WTC11 (cell line): ENCODE data around the gene PTPRN2. TPM values are rescaled to one million over a fixed set of nuclear protein-coding genes. Genes with fewer than 3 reads are reported as not detected.

Experiments
- ATAC-seq: fragments of 200-7000 bp; cut with Tn5 transposase; 2 replicates; pipeline ENCODE4 v1.10.0; 2021; ENCODE audit warnings: mild to moderate bottlenecking, moderate library complexity
- CTCF ChIA-PET: fragments of 300-600 bp; sonication (Branson Sonifier 250); formaldehyde crosslinking; loops from one replicate; lab custom pipeline; 2021; ENCODE audit warnings: antibody characterized with exemption; lab: Charles Lee
- POLR2A ChIA-PET: fragments of 350-600 bp; sonication (Branson Sonifier 250); formaldehyde crosslinking; loops from one replicate; lab custom pipeline; 2021; ENCODE audit warnings: antibody characterized with exemption; lab: Charles Lee
- DNase-seq: peaks from one replicate; pipeline ENCODE4 v3.0.0; 2021; ENCODE audit warnings: low spot score
- H3K27ac Mint-ChIP-seq: 2 replicates; pipeline ENCODE4 v1.8.0; 2021; ENCODE audit warnings: mixed read lengths
- H3K27me3 Mint-ChIP-seq: 2 replicates; pipeline ENCODE4 v1.8.0; 2021; ENCODE audit warnings: low read depth, mild to moderate bottlenecking, moderate library complexity, mixed read lengths
- H3K36me3 Mint-ChIP-seq: 2 replicates; pipeline ENCODE4 v1.8.0; 2021; ENCODE audit warnings: mixed read lengths
- H3K4me1 Mint-ChIP-seq: 2 replicates; pipeline ENCODE4 v1.8.0; 2022; ENCODE audit warnings: mixed read lengths
- H3K4me3 Mint-ChIP-seq: 2 replicates; pipeline ENCODE4 v1.8.0; 2021; ENCODE audit warnings: mild to moderate bottlenecking, moderate library complexity, mixed read lengths
- H3K9me3 Mint-ChIP-seq: 2 replicates; pipeline ENCODE4 v1.8.0; 2021; ENCODE audit warnings: mixed read lengths
- AFF4 ChIP-seq: sonication (generic); formaldehyde crosslinking; IDR thresholded peaks from 2 replicates; pipeline ENCODE4 v1.8.1; 2023; ENCODE audit warnings: mild to moderate bottlenecking, missing genetic modification reagents, borderline replicate concordance
- ETV6 ChIP-seq: sonication (generic); formaldehyde crosslinking; IDR thresholded peaks from 2 replicates; pipeline ENCODE4 v1.8.1; 2022; ENCODE audit warnings: mild to moderate bottlenecking, missing genetic modification reagents
- MXD4 ChIP-seq: fragments of 250-450 bp; sonication (Bioruptor Pico); IDR thresholded peaks from 2 replicates; pipeline ENCODE4 v1.8.0; 2021; ENCODE audit warnings: mild to moderate bottlenecking, moderate library complexity, borderline replicate concordance
- NR2C2 ChIP-seq: sonication (generic); formaldehyde crosslinking; IDR thresholded peaks from 2 replicates; pipeline ENCODE4 v1.8.0; 2022; ENCODE audit warnings: mild to moderate bottlenecking, missing genetic modification reagents
- RORB ChIP-seq: fragments of 250-450 bp; sonication (Bioruptor Pico); IDR thresholded peaks from 2 replicates; pipeline ENCODE4 v1.9.0; 2021; ENCODE audit warnings: mild to moderate bottlenecking
- SP1 ChIP-seq: sonication (generic); formaldehyde crosslinking; conservative IDR thresholded peaks from 2 replicates; pipeline ENCODE4 v1.8.1; 2022; ENCODE audit warnings: missing genetic modification reagents
- TCF7 ChIP-seq: sonication (generic); formaldehyde crosslinking; IDR thresholded peaks from 2 replicates; pipeline ENCODE4 v1.8.0; 2022; ENCODE audit warnings: mild to moderate bottlenecking, low read depth, missing genetic modification reagents, moderate library complexity
- TEAD1 ChIP-seq: sonication (generic); formaldehyde crosslinking; IDR thresholded peaks from 2 replicates; pipeline ENCODE4 v1.8.0; 2022; ENCODE audit warnings: mild to moderate bottlenecking, missing genetic modification reagents
- TP53 ChIP-seq: sonication (generic); formaldehyde crosslinking; IDR thresholded peaks from 2 replicates; pipeline ENCODE4 v1.8.1; 2023; ENCODE audit warnings: mild to moderate bottlenecking, missing genetic modification reagents
- USF1 ChIP-seq: sonication (generic); formaldehyde crosslinking; IDR thresholded peaks from 2 replicates; pipeline ENCODE4 v1.8.0; 2022; ENCODE audit warnings: mild to moderate bottlenecking, missing genetic modification reagents
- ZNF396 ChIP-seq: fragments of 250-450 bp; sonication (Bioruptor Pico); IDR thresholded peaks from 2 replicates; pipeline ENCODE4 v1.8.0; 2021; ENCODE audit warnings: mild to moderate bottlenecking, moderate library complexity, borderline replicate concordance
- ZNF416 ChIP-seq: fragments of 250-450 bp; sonication (Bioruptor Pico); IDR thresholded peaks from 2 replicates; pipeline ENCODE4 v1.9.0; 2021; ENCODE audit warnings: mild to moderate bottlenecking, inconsistent platforms
- ZNF423 ChIP-seq: fragments of 250-450 bp; sonication (Bioruptor Pico); IDR thresholded peaks from 2 replicates; pipeline ENCODE4 v2.1.2; 2022; ENCODE audit warnings: mild to moderate bottlenecking, moderate library complexity
- ZNF512 ChIP-seq: sonication (generic); formaldehyde crosslinking; IDR thresholded peaks from 2 replicates; pipeline ENCODE4 v1.8.1; 2022; ENCODE audit warnings: missing genetic modification reagents, borderline replicate concordance
- ZNF532 ChIP-seq: fragments of 250-450 bp; sonication (Bioruptor Pico); IDR thresholded peaks from 2 replicates; pipeline ENCODE4 v1.9.0; 2021; ENCODE audit warnings: mild to moderate bottlenecking, borderline replicate concordance
- ZSCAN18 ChIP-seq: fragments of 250-450 bp; sonication (Bioruptor Pico); IDR thresholded peaks from 2 replicates; pipeline ENCODE4 v2.1.2; 2022; ENCODE audit warnings: mild to moderate bottlenecking, moderate library complexity
- total RNA-seq: library from RNA; stranded (reverse); gene quantifications from 3 replicates; pipeline ENCODE4 v1.2.3, GENCODE V29; 2021
- TF ChIP-seq, protein P1 (sequence below): sonication (generic); formaldehyde crosslinking; IDR thresholded peaks from 2 replicates; pipeline ENCODE4 v1.8.1; 2023; ENCODE audit warnings: mild to moderate bottlenecking, missing genetic modification reagents, moderate library complexity

Gene PTPRN2
- total RNA-seq, 1 experiment from 2014 or later = 4.7 TPM

- ChIA-PET CTCF (no interaction called here), POLR2A (no interaction called here)
- TF ChIP-seq SP1 (CRISPR knock-in tag) (no peak), TEAD1 (CRISPR knock-in tag) (no peak), RORB (no peak), TP53 (CRISPR knock-in tag) (no peak), ZNF532 (CRISPR knock-in tag) (no peak), ETV6 (CRISPR knock-in tag) (no peak), AFF4 (CRISPR knock-in tag) (no peak), ZSCAN18 (CRISPR knock-in tag) (no peak), ZNF512 (CRISPR knock-in tag) (no peak), USF1 (CRISPR knock-in tag) (no peak)
- Mint-ChIP-seq H3K27ac (no peak overlapping the region), H3K4me1 (no peaks in the 10 kb centered on the region), H3K9me3 (peaks cover 35% of the 10 kb centered on the region), H3K36me3 (peaks cover 41% of the 10 kb centered on the region), H3K4me3 (no peak overlapping the region), H3K27me3 (peaks cover 6% of the 10 kb centered on the region)
- ATAC-seq (no peak), DNase-seq (no peak)
Measured at GRCh38 chr7:158067219-158067930, 520.2 kb downstream of the PTPRN2 start.

DNA sequence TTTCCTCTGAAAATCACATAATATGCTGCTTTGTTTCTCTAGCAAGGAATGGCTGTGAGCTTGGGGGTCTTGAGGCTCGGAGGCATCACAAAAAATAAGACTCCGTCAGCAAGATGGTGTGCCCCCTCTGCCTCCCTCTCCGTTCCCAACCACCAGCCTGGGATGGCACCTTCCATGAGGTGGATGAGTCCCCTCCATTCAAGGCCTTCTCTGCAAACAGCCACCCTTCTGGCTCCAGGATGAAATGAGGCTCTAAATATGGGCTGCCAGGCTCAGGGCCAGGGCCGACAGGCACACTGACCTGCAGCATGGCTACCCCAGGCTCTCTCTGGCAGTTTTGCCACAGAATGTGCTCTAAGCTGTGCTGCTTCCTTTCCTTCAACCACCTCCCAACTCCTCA lies 521.5 kb downstream of the PTPRN2 start:
- Mint-ChIP-seq H3K27me3 (peaks cover 12% of the 10 kb centered on the region), H3K27ac (no peak overlapping the region), H3K36me3 (peaks cover 34% of the 10 kb centered on the region), H3K4me3 (no peak overlapping the region), H3K4me1 (no peaks in the 10 kb centered on the region), H3K9me3 (peaks cover 35% of the 10 kb centered on the region)
- POLR2A ChIA-PET = no interaction called here
- CTCF ChIA-PET = no interaction called here
- ATAC-seq = no peak
- DNase-seq = no peak
- TF ChIP-seq MXD4 (CRISPR knock-in tag) (no peak), ZNF416 (CRISPR knock-in tag) (no peak), ZNF396 (CRISPR knock-in tag) (no peak), TEAD1 (CRISPR knock-in tag) (no peak), TCF7 (no peak), AFF4 (CRISPR knock-in tag) (no peak), ZNF423 (CRISPR knock-in tag) (no peak), NR2C2 (CRISPR knock-in tag) (no peak)
- TF ChIP-seq, protein P1, sequence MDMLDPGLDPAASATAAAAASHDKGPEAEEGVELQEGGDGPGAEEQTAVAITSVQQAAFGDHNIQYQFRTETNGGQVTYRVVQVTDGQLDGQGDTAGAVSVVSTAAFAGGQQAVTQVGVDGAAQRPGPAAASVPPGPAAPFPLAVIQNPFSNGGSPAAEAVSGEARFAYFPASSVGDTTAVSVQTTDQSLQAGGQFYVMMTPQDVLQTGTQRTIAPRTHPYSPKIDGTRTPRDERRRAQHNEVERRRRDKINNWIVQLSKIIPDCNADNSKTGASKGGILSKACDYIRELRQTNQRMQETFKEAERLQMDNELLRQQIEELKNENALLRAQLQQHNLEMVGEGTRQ (CRISPR knock-in tag) = no peak
